GM11168 (cell line): Measurements from ENCODE around the gene TBC1D32.
"Not testable (repeated sequence)": the region's sequence is repeated elsewhere in the genome, so short reads cannot be mapped to it uniquely, and the experiment has no call there.

Experiments
- in situ Hi-C: fragments of 300-500 bp; cut with MboI; formaldehyde crosslinking; loops from one replicate; pipeline ENCODE4 v1.12.0; 2022; ENCODE audit warnings: low sequenced_read_pairs; ENCODE audit not compliant: unreplicated experiment

Gene TBC1D32

GRCh38 chr6:121330516-121330915 is 3.8 kb downstream of the TBC1D32 start:
- in situ Hi-C loops, result no loop called here

GRCh38 chr6:121321282-121321681 is 13.0 kb downstream of the TBC1D32 start:
- in situ Hi-C loops, result no loop called here

- in situ Hi-C loops, result no loop called here
Observed at GRCh38 chr6:121319603-121320002, 14.7 kb downstream of the TBC1D32 start.

GRCh38 chr6:121319112-121319553 is 15.1 kb downstream of the TBC1D32 start:
- in situ Hi-C loops, result no loop called here

- in situ Hi-C loops, result no loop called here
Observed at GRCh38 chr6:121314381-121315112, 19.7 kb downstream of the TBC1D32 start.

- in situ Hi-C loops, result not testable (repeated sequence)
Observed at GRCh38 chr6:121311814-121312213, 22.5 kb downstream of the TBC1D32 start.

- in situ Hi-C loops, result no loop called here
Observed at GRCh38 chr6:121310495-121310894, 23.8 kb downstream of the TBC1D32 start.

- in situ Hi-C loops, result loop anchor here (5.0 to 10.0 kb wide), 2 partner anchors 248 to 265 kb away; no protein-coding TSS in a partner anchor
Observed at GRCh38 chr6:121309768-121310469, 24.4 kb downstream of the TBC1D32 start.

- in situ Hi-C loops, result loop anchor here (5.0 to 10.0 kb wide), 2 partner anchors 244 to 261 kb away; no protein-coding TSS in a partner anchor
Observed at GRCh38 chr6:121305957-121306607, 28.2 kb downstream of the TBC1D32 start.

- in situ Hi-C loops, result loop anchor here (10.0 kb wide), 1 partner anchor 258 kb away; no protein-coding TSS in a partner anchor
Observed at GRCh38 chr6:121302882-121303281, 31.4 kb downstream of the TBC1D32 start.

GRCh38 chr6:121301156-121301555 is 33.1 kb downstream of the TBC1D32 start:
- in situ Hi-C loops, result loop anchor here (10.0 kb wide), 1 partner anchor 256 kb away; no protein-coding TSS in a partner anchor

GRCh38 chr6:121297694-121298093 is 36.6 kb downstream of the TBC1D32 start:
- in situ Hi-C loops, result no loop called here

- in situ Hi-C loops, result no loop called here
Observed at GRCh38 chr6:121285041-121285440, 49.2 kb downstream of the TBC1D32 start.

- in situ Hi-C loops, result no loop called here
Observed at GRCh38 chr6:121274666-121275295, 59.5 kb downstream of the TBC1D32 start.

GRCh38 chr6:121263742-121264141 is 70.5 kb downstream of the TBC1D32 start:
- in situ Hi-C loops, result no loop called here

- in situ Hi-C loops, result no loop called here
Observed at GRCh38 chr6:121260651-121261102, 73.6 kb downstream of the TBC1D32 start.

GRCh38 chr6:121247386-121247785 is 86.9 kb downstream of the TBC1D32 start:
- in situ Hi-C loops, result no loop called here

- in situ Hi-C loops, result no loop called here
Observed at GRCh38 chr6:121242386-121242785, 91.9 kb downstream of the TBC1D32 start.

- in situ Hi-C loops, result no loop called here
Observed at GRCh38 chr6:121237859-121238258, 96.4 kb downstream of the TBC1D32 start.

GRCh38 chr6:121236984-121237383 is 97.3 kb downstream of the TBC1D32 start:
- in situ Hi-C loops, result no loop called here
